HG03045 (cell line): Measurements from ENCODE around the gene RGS17.

ENCODE experiments used
- ATAC-seq: cut with Tn5 transposase; IDR thresholded peaks from one replicate; pipeline ENCODE4 v1.9.1; 2021; ENCODE audit warnings: mild to moderate bottlenecking, moderate library complexity; ENCODE audit not compliant: unreplicated experiment

Gene RGS17

DNA sequence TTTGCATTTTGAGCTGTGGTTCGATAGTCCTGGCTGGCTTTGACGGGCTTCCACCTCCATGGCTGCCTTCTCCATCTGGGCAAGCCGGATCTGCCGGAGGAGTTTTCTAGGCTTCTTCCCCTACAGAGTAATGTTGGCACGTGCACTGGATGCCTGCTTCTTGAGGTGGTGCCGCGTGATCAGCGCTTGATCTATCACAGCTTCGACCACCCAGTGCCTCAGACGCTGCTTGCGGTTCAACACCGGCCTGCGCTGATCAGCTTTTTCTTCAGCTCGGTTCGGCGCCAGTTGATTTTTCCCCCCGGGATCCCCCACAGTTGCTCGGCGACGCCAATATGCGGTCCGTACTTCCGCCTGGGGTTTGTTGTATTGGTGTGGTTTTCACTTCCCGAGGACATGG is 171.7 kb downstream of the RGS17 start:
- no peak for ATAC-seq

- ATAC-seq, result no peak
Measured at GRCh38 chr6:152957796-152958195, 173.3 kb downstream of the RGS17 start.
